ENCODE results near the gene TTI1.

TTI1 gene

GRCh38 chr20:38033330-38034107 is at the start of gene TTI1, which contains the start of gene RPRD1B:
TSS of gene TTI1 (minus strand) at chr20:38033456. CDS start at chr20:38013816, 19,640 bp downstream.
TSS of gene RPRD1B (plus strand) at chr20:38033746. CDS start at chr20:38033948, 202 bp downstream.
- peak; percentile 78 for DNase-seq

- no peak for DNase-seq
Measured at GRCh38 chr20:38082894-38083293, 49.6 kb upstream of the TTI1 start.

DNA sequence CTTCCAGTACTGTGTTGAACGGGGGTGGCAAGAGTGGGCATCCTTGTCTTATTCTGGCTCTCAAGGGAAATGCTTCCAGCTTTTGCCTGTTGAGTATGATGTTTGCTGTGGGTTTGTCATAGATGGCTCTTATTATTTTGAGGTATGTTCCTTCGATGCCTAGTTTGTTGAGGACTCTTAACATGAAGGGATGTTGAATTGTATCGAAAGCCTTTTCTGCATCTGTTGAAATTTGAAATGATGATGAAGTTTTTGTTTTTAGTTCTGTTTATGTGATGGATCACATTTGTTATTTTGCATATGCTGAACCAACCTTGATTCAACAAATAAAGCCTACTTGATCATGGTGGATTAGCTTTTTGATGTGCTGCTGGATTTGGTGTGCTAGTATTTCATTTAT is 48.3 kb upstream of the TTI1 start:
- DNase-seq, result no peak

DNA sequence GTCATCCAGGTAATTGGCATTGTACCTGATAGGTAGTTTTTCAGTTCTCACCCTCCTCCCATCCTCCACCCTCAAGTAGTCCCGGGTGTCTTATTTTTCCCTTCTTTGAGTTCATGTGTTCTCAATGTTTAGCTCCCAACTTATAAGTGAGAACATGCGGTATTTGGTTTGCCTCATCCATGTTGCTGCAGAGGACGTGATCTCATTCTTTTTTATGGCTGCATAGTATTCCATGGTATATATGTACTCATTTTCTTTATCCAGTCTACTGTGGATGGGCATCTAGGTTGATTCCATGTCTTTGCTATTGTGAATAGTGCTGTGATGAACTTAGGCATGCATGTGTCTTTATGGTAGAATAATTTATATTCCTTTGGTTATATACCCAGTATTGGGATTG is 46.1 kb upstream of the TTI1 start:
- no peak for DNase-seq

GRCh38 chr20:38078084-38078483 is 44.8 kb upstream of the TTI1 start:
- no peak for DNase-seq

- DNase-seq, result no peak
Measured at GRCh38 chr20:38076548-38076947, 43.3 kb upstream of the TTI1 start.

- DNase-seq, result no peak
Measured at GRCh38 chr20:38075161-38075998, 42.1 kb upstream of the TTI1 start.

- DNase-seq, result peak; percentile 52
Measured at GRCh38 chr20:38073307-38074071, 40.2 kb upstream of the TTI1 start.

DNA sequence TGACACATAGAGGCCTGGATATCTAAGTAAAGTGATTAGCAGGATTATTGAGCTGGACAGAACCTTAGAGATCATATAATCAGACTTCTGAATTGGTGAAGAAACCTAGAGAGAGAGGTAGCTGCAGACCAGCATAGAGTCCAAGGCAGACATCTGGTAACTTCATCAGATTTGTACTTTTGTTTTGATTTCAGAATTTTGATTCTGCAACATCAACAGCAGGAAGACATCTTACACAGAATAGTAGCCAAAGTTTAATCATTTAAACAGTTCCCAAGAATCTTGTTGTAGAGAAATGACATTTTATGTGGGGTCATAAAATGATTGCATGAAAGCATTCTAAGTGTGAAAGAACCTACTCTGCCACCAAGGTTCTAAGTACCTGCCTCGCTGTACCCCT is 39.6 kb upstream of the TTI1 start:
- DNase-seq, result no peak

- peak; percentile 5 for DNase-seq
Measured at GRCh38 chr20:38067717-38068365, 34.6 kb upstream of the TTI1 start.

DNA sequence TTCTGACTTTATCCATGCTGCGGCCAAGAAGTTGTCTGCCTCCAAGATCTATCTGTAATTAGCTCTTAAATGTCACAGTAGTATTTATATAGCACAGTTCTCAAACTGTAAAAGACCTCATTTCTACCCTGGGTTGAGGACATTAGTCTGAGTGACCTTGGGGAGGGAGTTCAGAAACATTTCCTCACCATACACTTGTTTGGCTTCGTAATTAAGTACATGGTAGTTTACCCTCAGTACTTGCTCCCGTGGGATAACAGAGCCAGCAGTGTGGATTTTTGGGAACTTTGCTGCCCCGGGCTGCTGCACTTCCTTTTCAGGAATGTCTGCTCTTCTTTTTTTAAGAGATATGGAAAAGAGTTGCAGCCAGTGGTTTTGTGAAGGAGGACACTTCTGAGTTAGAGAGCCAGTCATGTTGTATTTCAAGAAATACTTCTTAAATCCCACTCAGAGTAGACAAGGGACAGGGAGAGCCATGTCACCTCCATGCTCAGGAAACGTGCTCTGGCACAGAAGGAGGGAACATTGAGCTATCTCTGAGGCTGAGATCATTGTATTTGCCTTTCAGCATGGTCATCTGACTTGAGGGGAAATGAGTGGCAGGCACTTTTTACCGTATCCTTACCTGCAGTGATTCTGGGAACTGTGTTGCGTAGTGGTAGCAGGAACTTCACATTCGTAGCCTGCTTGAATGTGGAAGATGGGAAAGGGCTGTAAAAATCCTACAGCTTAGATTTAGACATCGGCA is 33.9 kb upstream of the TTI1 start:
- DNase-seq, result no peak

DNA sequence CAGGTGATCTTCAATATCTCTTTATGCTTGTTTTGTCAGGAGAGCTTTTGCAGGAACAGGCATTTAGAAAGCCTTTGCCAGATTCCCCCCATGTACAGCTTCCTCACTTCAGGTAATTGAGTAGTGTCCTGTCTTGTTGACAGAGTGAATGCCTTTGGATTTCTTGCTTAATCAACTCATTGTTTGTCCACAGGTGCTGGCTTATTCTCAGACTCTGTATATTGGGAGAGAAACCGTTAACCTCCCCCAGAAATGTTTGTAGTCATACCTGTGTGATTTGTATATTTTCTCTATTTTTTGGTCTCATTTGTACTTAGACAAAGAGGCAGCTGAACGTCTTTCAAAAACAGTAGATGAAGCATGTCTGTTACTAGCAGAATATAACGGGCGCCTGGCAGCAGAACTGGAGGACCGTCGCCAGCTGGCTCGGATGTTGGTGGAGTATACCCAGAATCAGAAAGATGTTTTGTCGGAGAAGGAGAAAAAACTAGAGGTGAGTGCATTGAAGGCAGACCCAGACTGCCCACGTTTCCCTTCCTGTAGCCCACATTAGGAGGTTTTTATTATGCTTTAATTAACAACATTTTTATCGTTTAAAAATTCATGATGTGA is 32.6 kb upstream of the TTI1 start:
- peak; percentile 9 for DNase-seq

DNA sequence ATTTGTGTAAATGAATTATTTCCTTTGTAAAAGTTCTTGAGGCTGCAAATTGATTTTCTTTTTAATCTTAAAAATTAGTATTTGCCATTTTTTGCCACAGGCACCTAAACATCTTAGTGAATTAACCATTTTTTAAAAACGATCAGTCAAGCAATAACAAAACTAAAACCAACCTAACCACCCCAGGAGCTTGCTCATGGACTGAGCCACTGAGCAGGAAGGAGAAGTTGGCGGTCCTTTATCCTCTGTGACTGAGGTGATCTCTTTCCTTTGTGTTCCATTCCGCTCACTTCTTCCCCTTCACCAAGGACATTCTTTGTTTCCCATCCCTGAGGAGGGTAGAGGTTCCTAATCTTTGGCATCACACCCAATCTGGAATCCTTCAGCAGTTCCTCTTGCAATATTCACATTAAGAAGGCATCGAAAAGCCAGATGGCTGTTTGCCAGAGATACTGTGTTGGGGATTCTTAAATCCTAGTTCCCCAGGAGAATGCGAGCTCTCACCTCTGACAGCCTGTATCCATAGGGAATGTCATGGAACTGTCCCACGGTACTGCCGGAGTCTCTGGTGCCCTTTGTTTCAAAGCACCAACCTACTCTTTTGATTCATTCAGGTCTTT is 30.8 kb upstream of the TTI1 start:
- no peak for DNase-seq

DNA sequence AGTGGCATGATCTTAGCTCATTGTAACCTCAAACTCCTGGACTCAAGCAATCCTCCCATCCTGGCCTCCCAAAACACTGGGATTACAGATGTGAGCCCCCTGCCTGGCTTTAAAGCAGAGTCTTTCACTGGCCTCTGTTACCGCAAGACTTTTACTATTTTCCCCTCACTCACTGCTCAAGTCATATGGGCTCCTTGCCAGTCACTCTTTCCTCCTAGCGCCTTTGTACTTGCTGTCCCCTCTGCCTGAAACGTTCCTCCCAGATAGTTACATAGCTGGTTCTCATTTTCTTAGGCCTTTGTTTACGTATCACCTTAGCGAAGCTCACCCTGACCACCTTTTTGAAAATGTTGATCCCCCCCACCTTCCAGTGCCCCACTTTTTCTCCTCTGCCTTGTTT is 29.6 kb upstream of the TTI1 start:
- no peak for DNase-seq

DNA sequence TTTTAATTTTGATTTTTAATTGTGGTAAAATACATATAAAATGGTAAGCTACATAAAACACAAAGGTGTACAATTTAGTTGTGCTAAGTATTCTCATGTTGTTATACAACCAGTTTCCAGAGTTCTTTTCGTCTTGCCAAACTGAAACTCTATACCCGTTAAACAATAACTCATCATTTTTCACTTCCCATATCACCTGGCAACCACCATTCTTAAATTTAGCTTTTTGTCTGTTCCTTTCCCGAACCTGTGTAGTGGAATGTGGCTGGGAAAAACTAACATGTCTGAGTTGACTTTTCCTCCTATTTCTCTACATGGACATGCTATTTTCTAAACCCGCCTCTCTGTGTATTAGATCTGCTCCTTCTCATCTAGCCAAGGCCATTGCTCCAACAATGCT is 27.9 kb upstream of the TTI1 start:
- no peak for DNase-seq

GRCh38 chr20:38060536-38060935 is 27.3 kb upstream of the TTI1 start:
- no peak for DNase-seq

GRCh38 chr20:38059832-38060231 is 26.6 kb upstream of the TTI1 start:
- DNase-seq, result no peak

- DNase-seq, result peak; percentile 71
Measured at GRCh38 chr20:38057351-38057972, 24.2 kb upstream of the TTI1 start.

- DNase-seq, result no peak
Measured at GRCh38 chr20:38055848-38056247, 22.6 kb upstream of the TTI1 start.

DNA sequence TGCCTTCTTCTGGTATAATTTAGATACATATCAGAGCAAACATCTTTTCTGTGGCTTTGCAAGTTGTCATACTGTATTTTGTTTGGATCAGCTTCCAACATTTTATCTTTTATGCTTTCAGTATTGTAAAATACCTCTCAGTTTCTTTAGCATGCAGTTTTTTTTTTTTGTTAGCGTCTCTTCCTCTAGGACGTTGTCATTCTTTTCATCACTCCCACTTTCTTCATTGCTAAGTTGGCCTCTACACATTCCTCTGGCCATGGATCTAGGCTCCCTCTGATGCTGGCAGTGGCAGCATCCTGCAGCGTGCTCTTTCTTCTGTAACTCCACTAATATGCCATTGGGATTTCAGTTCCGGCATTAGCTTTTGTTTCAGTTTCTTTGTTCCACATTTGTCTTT is 22.0 kb upstream of the TTI1 start:
- no peak for DNase-seq

DNA sequence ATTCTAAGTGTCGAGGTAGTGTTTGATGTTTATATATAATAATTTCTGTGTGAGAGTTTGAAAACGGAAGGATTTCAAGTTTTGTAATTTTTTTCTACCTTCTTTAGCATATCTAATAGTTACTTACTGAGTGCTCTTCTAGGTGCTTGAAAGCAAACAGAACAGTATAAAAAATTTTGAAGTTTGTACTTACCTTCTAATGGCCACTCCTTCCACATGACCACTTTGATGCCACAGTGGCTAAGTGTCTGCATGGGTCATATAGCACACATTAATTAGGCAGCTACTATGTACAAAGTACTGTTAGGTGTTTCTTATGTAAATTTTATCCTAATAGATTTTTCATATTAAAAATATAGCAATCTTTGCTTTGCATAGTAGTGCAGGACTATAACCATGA is 21.4 kb upstream of the TTI1 start:
- DNase-seq, result no peak

Measured in NCI-H1694 (cell line).